Left ventricle myocardium inferior (tissue), 1 donor: ENCODE results near the gene LHB. TPM values are rescaled to one million over a fixed set of nuclear protein-coding genes. Genes with fewer than 3 reads are reported as not detected.

Experiments
- DNase-seq: peaks from one replicate; pipeline ENCODE4 v3.0.0-alpha.2; 2020
- H3K27ac ChIP-seq: fragments of 200-600 bp; replicated peaks from 2 replicates; pipeline ENCODE4 v1.8.0; 2021
- H3K27me3 ChIP-seq: fragments of 200-600 bp; 2 replicates; pipeline ENCODE4 v1.8.0; 2021; ENCODE audit warnings: low read depth
- H3K36me3 ChIP-seq: fragments of 200-600 bp; 2 replicates; pipeline ENCODE4 v1.8.0; 2021
- H3K4me1 ChIP-seq: fragments of 200-600 bp; 2 replicates; pipeline ENCODE4 v1.8.0; 2021
- H3K4me3 ChIP-seq: fragments of 200-600 bp; 2 replicates; pipeline ENCODE4 v1.8.0; 2021; ENCODE audit warnings: mild to moderate bottlenecking, moderate library complexity
- H3K9me3 ChIP-seq: fragments of 200-600 bp; replicated peaks from 2 replicates; pipeline ENCODE4 v1.8.0; 2021
- intact Hi-C: fragments of 100-400 bp; cut with micrococcal nuclease; formaldehyde crosslinking; loops from one replicate; pipeline ENCODE4 v1.11.0; 2022
- total RNA-seq: library from RNA; stranded (reverse); fragmentation: NEBNext Ultra II Directional; extraction: Animal tissue kit (Norgen Biotek cat#: 25700); gene quantifications from one replicate; pipeline ENCODE4 v1.2.1, GENCODE V29; 2021
- TF ChIP-seq, protein P1 (sequence below): fragments of 200-600 bp; IDR thresholded peaks from 2 replicates; pipeline ENCODE4 v1.8.0; 2021; ENCODE audit warnings: antibody characterized with exemption, mild to moderate bottlenecking, borderline replicate concordance
- donor health status: DM: no; HTN: yes; CAD: no; lungs with severe emphysema.

The LHB gene
- total RNA-seq, 1 donor from 2014 or later = not detected

DNA sequence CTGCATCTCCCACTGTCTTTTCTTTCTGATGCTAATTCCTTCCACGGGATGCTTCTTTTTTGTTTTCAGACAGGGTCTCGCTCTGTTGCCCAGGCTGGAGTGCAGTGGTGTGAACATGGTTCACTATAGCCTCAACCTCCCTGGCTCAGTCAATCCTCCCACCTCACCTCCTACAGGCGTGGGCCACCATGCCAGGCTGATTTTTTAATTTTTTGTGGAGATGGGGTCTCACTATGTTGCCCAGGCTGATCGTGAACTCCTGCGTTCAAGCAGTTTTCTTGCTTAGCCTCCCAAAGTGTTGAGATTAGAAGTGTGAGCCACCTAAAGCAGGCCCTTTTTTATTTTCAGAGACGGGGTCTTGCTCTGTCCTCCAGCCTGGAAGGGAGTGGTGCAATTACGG is 28.6 kb downstream of the LHB start:
- intact Hi-C loops = no loop called here
- peaks cover 57% of the 10 kb centered on the region for H3K36me3 ChIP-seq
- H3K4me1 ChIP-seq = peaks cover 54% of the 10 kb centered on the region
- H3K4me3 ChIP-seq = no peak overlapping the region
- TF ChIP-seq, protein P1, sequence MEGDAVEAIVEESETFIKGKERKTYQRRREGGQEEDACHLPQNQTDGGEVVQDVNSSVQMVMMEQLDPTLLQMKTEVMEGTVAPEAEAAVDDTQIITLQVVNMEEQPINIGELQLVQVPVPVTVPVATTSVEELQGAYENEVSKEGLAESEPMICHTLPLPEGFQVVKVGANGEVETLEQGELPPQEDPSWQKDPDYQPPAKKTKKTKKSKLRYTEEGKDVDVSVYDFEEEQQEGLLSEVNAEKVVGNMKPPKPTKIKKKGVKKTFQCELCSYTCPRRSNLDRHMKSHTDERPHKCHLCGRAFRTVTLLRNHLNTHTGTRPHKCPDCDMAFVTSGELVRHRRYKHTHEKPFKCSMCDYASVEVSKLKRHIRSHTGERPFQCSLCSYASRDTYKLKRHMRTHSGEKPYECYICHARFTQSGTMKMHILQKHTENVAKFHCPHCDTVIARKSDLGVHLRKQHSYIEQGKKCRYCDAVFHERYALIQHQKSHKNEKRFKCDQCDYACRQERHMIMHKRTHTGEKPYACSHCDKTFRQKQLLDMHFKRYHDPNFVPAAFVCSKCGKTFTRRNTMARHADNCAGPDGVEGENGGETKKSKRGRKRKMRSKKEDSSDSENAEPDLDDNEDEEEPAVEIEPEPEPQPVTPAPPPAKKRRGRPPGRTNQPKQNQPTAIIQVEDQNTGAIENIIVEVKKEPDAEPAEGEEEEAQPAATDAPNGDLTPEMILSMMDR = no peak
- no peak for DNase-seq
- H3K27ac ChIP-seq = peak overlapping the region; percentile 91
- no peaks in the 10 kb centered on the region for H3K9me3 ChIP-seq
- no peaks in the 10 kb centered on the region for H3K27me3 ChIP-seq

DNA sequence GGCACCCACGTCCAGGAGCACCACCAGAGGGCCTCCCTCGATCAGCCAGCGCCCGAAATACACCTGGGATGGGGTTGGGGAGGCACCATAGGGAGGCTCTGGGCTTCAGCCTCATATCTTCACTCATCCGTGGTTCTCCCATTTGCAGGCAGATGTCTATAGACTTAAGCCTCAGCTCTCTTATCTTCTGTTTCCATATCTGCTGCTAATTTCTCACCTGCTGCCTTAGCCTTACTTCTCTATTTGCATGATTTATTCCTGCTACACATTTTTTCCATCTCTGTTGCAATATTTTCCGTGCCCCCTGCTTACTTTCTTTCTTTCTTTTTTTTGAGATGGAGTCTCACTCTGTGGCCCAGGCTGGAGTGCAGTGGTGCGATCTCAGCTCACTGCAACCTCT is 29.6 kb downstream of the LHB start:
- H3K36me3 ChIP-seq = peaks cover 67% of the 10 kb centered on the region
- intact Hi-C loops = no loop called here
- TF ChIP-seq, protein P1 = no peak
- no peaks in the 10 kb centered on the region for H3K9me3 ChIP-seq
- H3K4me1 ChIP-seq = peaks cover 48% of the 10 kb centered on the region
- peak overlapping the region; percentile 12 for H3K27ac ChIP-seq
- H3K4me3 ChIP-seq = no peak overlapping the region
- no peak for DNase-seq
- H3K27me3 ChIP-seq = no peaks in the 10 kb centered on the region

DNA sequence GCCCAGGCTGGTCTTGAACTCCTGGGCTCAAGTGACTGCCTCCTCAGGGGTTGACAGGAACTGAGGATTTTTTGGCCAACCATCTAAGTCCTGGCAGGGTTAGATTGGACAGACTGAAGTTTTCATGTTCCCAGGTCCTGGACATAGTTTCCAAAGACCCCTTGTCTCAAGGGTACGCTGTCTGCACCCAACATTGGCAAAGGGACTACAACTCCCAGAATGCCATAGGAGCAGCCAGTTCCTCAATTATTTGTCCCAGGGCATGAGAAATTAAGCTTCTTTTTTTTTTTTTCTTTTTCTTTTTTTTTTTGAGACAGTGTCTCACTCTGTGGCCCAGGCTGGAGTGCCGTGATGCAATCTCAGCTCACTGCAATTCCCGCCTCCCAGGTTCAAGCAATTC is 30.7 kb downstream of the LHB start:
- Histone ChIP-seq H3K27ac (peak overlapping the region; percentile 36), H3K9me3 (no peaks in the 10 kb centered on the region), H3K36me3 (peaks cover 78% of the 10 kb centered on the region), H3K4me3 (no peak overlapping the region), H3K27me3 (no peaks in the 10 kb centered on the region), H3K4me1 (peaks cover 45% of the 10 kb centered on the region)
- no peak for DNase-seq
- intact Hi-C loops = no loop called here
- TF ChIP-seq, protein P1 = no peak

DNA sequence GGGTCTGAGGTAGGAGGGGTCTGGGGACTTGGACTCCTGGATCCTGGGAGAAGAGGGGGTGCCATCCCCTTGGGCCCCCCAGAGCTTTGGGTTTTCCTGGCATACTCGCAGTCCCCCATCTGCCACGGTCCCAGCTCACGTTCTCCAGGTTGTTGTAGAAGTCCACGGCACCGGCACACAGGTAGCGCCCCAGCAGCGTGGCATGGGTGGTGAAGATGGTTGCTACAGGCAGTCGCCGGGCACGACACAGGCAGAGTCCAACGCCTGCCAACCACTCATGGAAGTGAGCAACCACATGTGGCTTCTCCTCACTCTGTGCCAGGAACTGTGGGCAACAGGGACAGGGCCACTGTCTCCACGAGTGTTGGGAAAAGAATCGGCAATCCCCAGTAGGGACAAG is 31.2 kb downstream of the LHB start:
- intact Hi-C loops = no loop called here
- Histone ChIP-seq H3K4me1 (peaks cover 40% of the 10 kb centered on the region), H3K27me3 (no peaks in the 10 kb centered on the region), H3K27ac (peak overlapping the region; percentile 36), H3K9me3 (no peaks in the 10 kb centered on the region), H3K4me3 (no peak overlapping the region), H3K36me3 (peaks cover 82% of the 10 kb centered on the region)
- TF ChIP-seq, protein P1 = no peak
- no peak for DNase-seq

DNA sequence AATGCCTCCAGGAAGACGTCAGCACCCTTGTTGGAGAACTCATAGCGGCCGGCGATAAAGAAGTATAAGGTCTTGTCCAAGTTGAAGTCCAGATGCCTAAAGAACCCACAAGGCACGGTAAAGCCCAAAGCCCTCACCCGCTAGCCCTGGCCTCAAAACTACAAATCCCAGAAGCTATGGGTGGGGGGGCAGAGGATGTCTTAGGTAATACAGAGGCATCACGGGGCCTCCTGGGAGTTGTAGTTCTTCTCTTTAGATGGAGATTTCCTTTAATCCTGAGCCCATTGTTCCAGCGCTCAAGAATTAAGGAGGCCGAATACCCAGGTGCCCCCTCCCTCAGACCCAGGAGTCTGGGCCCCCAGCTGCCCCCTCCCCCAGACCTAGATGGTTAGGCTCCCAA is 34.6 kb downstream of the LHB start:
- H3K4me1 ChIP-seq = peaks cover 41% of the 10 kb centered on the region
- intact Hi-C loops = no loop called here
- H3K27me3 ChIP-seq = no peaks in the 10 kb centered on the region
- no peak for DNase-seq
- TF ChIP-seq, protein P1 = no peak
- H3K27ac ChIP-seq = peak overlapping the region; percentile 69
- H3K36me3 ChIP-seq = peaks cover 77% of the 10 kb centered on the region
- H3K4me3 ChIP-seq = no peak overlapping the region
- H3K9me3 ChIP-seq = no peaks in the 10 kb centered on the region

DNA sequence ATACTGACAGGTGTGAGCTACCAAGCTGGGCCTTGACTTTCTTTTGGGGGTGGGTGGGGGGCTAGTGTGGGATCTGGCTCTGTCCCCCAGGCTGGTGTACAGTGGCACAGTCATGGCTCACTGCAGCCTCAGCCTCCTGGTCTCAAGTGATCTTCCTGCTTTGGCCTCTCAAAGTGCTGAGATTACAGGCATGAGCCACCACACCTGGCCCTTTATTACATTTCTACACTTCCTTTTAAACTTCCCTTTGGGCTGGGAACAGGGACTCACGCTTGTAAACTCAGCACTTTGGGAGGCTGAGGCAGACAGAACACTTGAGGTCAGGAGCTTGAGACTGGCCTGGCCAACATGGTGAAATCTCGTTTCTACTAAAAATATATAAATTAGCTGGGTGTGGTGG is 39.8 kb downstream of the LHB start:
- Histone ChIP-seq H3K36me3 (peaks cover 70% of the 10 kb centered on the region), H3K9me3 (no peaks in the 10 kb centered on the region), H3K4me1 (peaks cover 41% of the 10 kb centered on the region), H3K27ac (peak overlapping the region; percentile 91), H3K27me3 (no peaks in the 10 kb centered on the region), H3K4me3 (no peak overlapping the region)
- TF ChIP-seq, protein P1 = no peak
- no peak for DNase-seq
- intact Hi-C loops = no loop called here
